Left lung (tissue), 10 donors: ENCODE data around the gene KRTAP13-2. TPM values are rescaled to one million over a fixed set of nuclear protein-coding genes. Genes with fewer than 3 reads are reported as not detected.

Experiments
- ATAC-seq: fragments of 200-7000 bp; cut with Tn5 transposase; one replicate; pipeline ENCODE4 v1.9.1; 2020; ENCODE audit warnings: moderate library complexity
- DNase-seq, 4 donors: peaks; one replicate each; pipeline ENCODE4 v3.0.0-alpha.2; 2013 to 2020
- H3K27ac ChIP-seq, 2 donors: fragments of 200-600 bp; sonication (generic) in 1 of 2; one replicate each; pipeline versions ENCODE4 v1.5.0 to v1.8.0; 2020 to 2021
- H3K27me3 ChIP-seq, 2 donors: fragments of 200-600 bp; sonication (generic) in 1 of 2; one replicate each; pipeline versions ENCODE4 v1.5.0 to v1.8.0; 2020 to 2021
- H3K36me3 ChIP-seq, 2 donors: fragments of 200-600 bp; sonication (generic) in 1 of 2; one replicate each; pipeline versions ENCODE4 v1.5.0 to v1.8.0; 2020 to 2021
- H3K4me1 ChIP-seq, 2 donors: fragments of 200-600 bp; one replicate each; pipeline ENCODE4 v1.8.0; 2021
- H3K4me3 ChIP-seq, 2 donors: fragments of 200-600 bp; sonication (generic) in 1 of 2; one replicate each; pipeline versions ENCODE4 v1.5.0 to v1.8.0; 2020 to 2021; ENCODE audit warnings: mild to moderate bottlenecking in 1 of 2
- H3K9me3 ChIP-seq, 2 donors: fragments of 200-600 bp; sonication (generic) in 1 of 2; one replicate each; pipeline versions ENCODE4 v1.5.0 to v1.8.0; 2020 to 2021
- intact Hi-C, 2 donors: fragments of 100-400 bp; cut with DNase I; formaldehyde crosslinking; loops; one replicate each; pipeline versions ENCODE4 v1.11.2 to v1.14.2; 2022
- polyA plus RNA-seq, 6 donors: library from polyadenylated mRNA; unstranded; fragments of 120-200 nt; gene quantifications; one replicate each; pipeline ENCODE4 v1.2.1, GENCODE V29; 2013; ENCODE audit not compliant: insufficient read length in 6 of 6
- total RNA-seq, 2 donors: library from RNA; stranded (reverse); fragmentation: NEBNext Ultra II Directional; extraction: Animal tissue kit (Norgen Biotek cat#: 25700); gene quantifications; one replicate each; pipeline ENCODE4 v1.2.1, GENCODE V29; 2021
- TF ChIP-seq, protein P1 (sequence below), 2 donors: fragments of 200-600 bp; sonication (generic) in 1 of 2; IDR thresholded peaks; one replicate each; pipeline versions ENCODE4 v1.5.0 to v1.8.0; 2021; ENCODE audit warnings: antibody characterized with exemption in 2 of 2
- donor health status: DM: no; HTN: yes; CAD: no.
- donor health status: DM: no; HTN: no; CAD: no.

Gene KRTAP13-2
- total and polyA plus RNA-seq, 8 donors: not detected

DNA sequence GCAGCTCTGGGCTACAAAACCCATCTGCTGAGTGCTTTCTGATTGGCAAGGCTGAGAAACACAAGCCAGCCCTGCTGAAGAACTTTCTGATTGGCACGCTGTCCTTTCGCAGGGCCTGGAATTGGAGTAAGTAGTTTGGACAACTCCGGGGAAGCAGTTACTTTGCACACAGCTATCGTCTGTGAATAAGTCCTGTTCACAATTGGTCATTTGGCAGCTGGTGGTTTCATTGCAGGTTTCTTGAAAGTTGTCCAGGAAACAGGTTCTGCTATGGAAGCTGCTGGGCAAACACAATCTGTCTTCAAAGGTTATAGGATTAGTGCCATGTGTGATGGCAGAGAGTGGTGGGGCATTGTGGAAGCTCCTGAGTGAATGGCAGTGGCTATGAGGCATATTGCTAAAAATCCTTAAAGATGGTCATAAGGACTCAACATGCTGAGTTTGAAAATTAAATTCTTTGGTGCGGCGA, 34.8 kb downstream of the KRTAP13-2 start, which contains the start of gene KRTAP27-1:
TSS of gene KRTAP27-1 (minus strand) at position 419 of the 469 bp plus-strand sequence. CDS start at position 393, 26 bp downstream.
- no peak within 1 kb of the TSS for H3K27ac ChIP-seq
- ATAC-seq (no peak), DNase-seq (no peak)
- TF ChIP-seq, protein P1, sequence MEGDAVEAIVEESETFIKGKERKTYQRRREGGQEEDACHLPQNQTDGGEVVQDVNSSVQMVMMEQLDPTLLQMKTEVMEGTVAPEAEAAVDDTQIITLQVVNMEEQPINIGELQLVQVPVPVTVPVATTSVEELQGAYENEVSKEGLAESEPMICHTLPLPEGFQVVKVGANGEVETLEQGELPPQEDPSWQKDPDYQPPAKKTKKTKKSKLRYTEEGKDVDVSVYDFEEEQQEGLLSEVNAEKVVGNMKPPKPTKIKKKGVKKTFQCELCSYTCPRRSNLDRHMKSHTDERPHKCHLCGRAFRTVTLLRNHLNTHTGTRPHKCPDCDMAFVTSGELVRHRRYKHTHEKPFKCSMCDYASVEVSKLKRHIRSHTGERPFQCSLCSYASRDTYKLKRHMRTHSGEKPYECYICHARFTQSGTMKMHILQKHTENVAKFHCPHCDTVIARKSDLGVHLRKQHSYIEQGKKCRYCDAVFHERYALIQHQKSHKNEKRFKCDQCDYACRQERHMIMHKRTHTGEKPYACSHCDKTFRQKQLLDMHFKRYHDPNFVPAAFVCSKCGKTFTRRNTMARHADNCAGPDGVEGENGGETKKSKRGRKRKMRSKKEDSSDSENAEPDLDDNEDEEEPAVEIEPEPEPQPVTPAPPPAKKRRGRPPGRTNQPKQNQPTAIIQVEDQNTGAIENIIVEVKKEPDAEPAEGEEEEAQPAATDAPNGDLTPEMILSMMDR (IDR thresholded peaks at IDR 0.05): no peak
- H3K4me3 ChIP-seq: no peak within 1 kb of the TSS
- intact Hi-C loops: no loop called here
- no peaks in the 10 kb centered on the region for H3K27me3 ChIP-seq
- no peaks in the 10 kb centered on the region for H3K36me3 ChIP-seq
- H3K9me3 ChIP-seq: no peaks in the 10 kb centered on the region
- H3K4me1 ChIP-seq: no peaks in the 10 kb centered on the region

DNA sequence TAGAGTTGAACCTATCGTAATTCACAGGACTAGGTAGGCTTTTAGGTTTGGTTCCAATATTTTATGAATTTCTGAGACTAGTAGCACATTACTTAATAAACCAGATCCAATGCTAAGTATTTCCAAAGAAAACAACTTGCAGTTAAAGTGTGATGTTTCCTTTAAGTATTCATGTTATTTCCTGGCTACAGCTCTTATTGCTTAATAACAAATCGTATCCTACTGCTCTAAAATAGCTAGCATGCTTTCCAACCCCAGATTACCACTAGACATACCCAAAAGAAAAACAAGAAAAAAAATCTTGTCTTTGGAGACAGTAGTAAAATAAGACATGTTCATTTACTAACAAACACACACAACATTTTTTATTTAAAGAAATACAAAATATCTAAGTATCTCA, 35.5 kb downstream of the KRTAP13-2 start:
- no peak for ATAC-seq
- no peak overlapping the region for H3K27ac ChIP-seq
- H3K4me3 ChIP-seq: no peak overlapping the region
- no peaks in the 10 kb centered on the region for H3K27me3 ChIP-seq
- intact Hi-C loops: no loop called here
- TF ChIP-seq, protein P1 (IDR thresholded peaks at IDR 0.05): no peak
- H3K9me3 ChIP-seq: no peaks in the 10 kb centered on the region
- H3K4me1 ChIP-seq: no peaks in the 10 kb centered on the region
- DNase-seq: no peak
- H3K36me3 ChIP-seq: no peaks in the 10 kb centered on the region

DNA sequence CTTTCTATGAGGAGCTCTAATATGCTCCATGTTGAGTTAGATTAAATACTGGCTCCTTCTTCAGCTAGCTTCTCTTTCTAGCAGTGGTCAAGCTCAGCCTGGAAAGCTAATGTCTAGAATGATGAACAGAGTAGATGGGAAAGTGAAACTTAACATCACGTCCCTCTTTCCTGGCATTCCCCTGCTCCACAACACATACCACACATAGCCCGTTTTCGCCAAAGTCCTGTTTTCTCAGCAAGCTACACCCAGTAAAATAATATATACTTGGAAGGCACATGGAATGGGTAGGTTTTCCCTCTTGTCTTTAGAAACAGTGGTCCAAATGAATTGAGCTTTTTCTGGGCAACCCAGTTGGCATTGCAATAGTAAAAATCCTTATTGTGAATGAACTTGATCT, 38.3 kb downstream of the KRTAP13-2 start:
- H3K36me3 ChIP-seq: no peaks in the 10 kb centered on the region
- H3K9me3 ChIP-seq: no peaks in the 10 kb centered on the region
- no peak for DNase-seq
- H3K27me3 ChIP-seq: no peaks in the 10 kb centered on the region
- no peak overlapping the region for H3K4me3 ChIP-seq
- ATAC-seq: no peak
- H3K4me1 ChIP-seq: no peaks in the 10 kb centered on the region
- TF ChIP-seq, protein P1 (IDR thresholded peaks at IDR 0.05): no peak
- H3K27ac ChIP-seq: no peak overlapping the region
- intact Hi-C loops: no loop called here

- intact Hi-C loops: no loop called here
- ATAC-seq (no peak), DNase-seq (no peak)
- H3K4me3 ChIP-seq: no peak overlapping the region
- no peak overlapping the region for H3K27ac ChIP-seq
- H3K27me3 ChIP-seq: no peaks in the 10 kb centered on the region
- no peaks in the 10 kb centered on the region for H3K9me3 ChIP-seq
- H3K4me1 ChIP-seq: no peaks in the 10 kb centered on the region
- no peaks in the 10 kb centered on the region for H3K36me3 ChIP-seq
- TF ChIP-seq, protein P1 (IDR thresholded peaks at IDR 0.05): no peak
These were observed 39.4 kb downstream of the KRTAP13-2 start for GRCh38 chr21:30332681-30333080.

GRCh38 chr21:30329203-30329875, 42.7 kb downstream of the KRTAP13-2 start:
- Histone ChIP-seq H3K4me3 (no peak overlapping the region), H3K36me3 (no peaks in the 10 kb centered on the region), H3K27ac (no peak overlapping the region), H3K9me3 (peaks cover 0 to 16% of the 10 kb centered on the region in 2 donors), H3K4me1 (no peaks in the 10 kb centered on the region), H3K27me3 (no peaks in the 10 kb centered on the region)
- intact Hi-C loops: no loop called here
- ATAC-seq (no peak), DNase-seq (no peak)
- TF ChIP-seq, protein P1 (IDR thresholded peaks at IDR 0.05): no peak
